ENCODE measurements around the gene MED13L. TPM values are rescaled to one million over a fixed set of nuclear protein-coding genes. Genes with fewer than 3 reads are reported as not detected.

Gene MED13L
- total and polyA plus RNA-seq, 9 donors: 47.8 to 198 (median 156) TPM

DNA sequence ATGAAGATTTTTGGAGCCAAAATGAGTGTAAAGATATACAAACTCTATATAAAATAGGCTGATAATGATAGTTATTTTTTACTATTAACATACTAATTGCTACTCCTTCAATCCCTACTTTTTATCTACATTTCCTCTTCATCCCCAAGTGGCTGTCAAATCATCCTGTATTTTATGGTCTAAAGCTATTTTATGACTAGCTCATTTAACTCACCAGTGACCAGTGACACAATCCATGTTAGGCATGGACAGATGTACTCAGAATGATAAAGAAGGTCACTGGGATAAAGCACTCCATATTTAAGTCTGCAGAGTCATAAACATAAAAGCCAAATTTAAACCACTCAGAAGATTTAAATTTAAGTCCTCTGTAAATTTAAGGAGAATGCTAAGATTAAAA, 183.0 kb downstream of the MED13L start:
- no peak overlapping the region for H3K27ac ChIP-seq
- H3K4me3 ChIP-seq: no peak overlapping the region
- TF ChIP-seq POLR2A (IDR thresholded peaks at IDR 0.05) (no peak), EP300 (IDR thresholded peaks at IDR 0.05) (no peak)
- TF ChIP-seq, protein P1, sequence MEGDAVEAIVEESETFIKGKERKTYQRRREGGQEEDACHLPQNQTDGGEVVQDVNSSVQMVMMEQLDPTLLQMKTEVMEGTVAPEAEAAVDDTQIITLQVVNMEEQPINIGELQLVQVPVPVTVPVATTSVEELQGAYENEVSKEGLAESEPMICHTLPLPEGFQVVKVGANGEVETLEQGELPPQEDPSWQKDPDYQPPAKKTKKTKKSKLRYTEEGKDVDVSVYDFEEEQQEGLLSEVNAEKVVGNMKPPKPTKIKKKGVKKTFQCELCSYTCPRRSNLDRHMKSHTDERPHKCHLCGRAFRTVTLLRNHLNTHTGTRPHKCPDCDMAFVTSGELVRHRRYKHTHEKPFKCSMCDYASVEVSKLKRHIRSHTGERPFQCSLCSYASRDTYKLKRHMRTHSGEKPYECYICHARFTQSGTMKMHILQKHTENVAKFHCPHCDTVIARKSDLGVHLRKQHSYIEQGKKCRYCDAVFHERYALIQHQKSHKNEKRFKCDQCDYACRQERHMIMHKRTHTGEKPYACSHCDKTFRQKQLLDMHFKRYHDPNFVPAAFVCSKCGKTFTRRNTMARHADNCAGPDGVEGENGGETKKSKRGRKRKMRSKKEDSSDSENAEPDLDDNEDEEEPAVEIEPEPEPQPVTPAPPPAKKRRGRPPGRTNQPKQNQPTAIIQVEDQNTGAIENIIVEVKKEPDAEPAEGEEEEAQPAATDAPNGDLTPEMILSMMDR (IDR thresholded peaks at IDR 0.05): no peak
- no peaks in the 10 kb centered on the region for H3K4me1 ChIP-seq (ENCODE audit: insufficient read depth)
- no peaks in the 10 kb centered on the region for H3K36me3 ChIP-seq
- no peaks in the 10 kb centered on the region for H3K27me3 ChIP-seq
- H3K9me3 ChIP-seq: no peaks in the 10 kb centered on the region
- intact Hi-C loops (cut with DNase I): no loop called here
- DNase-seq: no peak

DNA sequence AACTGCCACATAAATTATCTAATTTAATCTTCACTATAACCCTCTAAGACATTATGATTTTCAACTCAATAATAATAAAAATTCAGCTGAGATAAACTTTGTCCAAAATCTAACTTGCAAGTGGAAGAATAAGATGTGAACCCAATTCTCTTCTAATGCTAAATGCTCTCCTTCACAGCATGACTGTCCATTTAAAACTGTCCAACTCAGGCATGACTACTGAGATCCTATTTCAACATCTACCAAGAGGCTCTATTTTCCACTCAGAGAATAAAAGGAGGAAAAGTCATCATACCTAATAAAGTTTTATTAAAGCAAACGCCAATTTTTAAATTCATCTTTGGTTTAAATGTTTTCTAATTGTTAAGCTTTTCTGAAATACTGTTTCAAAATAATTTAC, 183.6 kb downstream of the MED13L start:
- no peaks in the 10 kb centered on the region for H3K36me3 ChIP-seq
- H3K4me3 ChIP-seq: no peak overlapping the region
- no peak overlapping the region for H3K27ac ChIP-seq
- H3K4me1 ChIP-seq (ENCODE audit: insufficient read depth): no peaks in the 10 kb centered on the region
- no peaks in the 10 kb centered on the region for H3K9me3 ChIP-seq
- no peaks in the 10 kb centered on the region for H3K27me3 ChIP-seq
- intact Hi-C loops (cut with DNase I): no loop called here
- TF ChIP-seq POLR2A (IDR thresholded peaks at IDR 0.05): no peak
- no peak for TF ChIP-seq EP300 (IDR thresholded peaks at IDR 0.05)
- TF ChIP-seq, protein P1 (IDR thresholded peaks at IDR 0.05): no peak
- DNase-seq: no peak
- WGBS, 3 donors: 77 to 96% (median 93%) methylated on average over 1 of the region's 1 CpG

DNA sequence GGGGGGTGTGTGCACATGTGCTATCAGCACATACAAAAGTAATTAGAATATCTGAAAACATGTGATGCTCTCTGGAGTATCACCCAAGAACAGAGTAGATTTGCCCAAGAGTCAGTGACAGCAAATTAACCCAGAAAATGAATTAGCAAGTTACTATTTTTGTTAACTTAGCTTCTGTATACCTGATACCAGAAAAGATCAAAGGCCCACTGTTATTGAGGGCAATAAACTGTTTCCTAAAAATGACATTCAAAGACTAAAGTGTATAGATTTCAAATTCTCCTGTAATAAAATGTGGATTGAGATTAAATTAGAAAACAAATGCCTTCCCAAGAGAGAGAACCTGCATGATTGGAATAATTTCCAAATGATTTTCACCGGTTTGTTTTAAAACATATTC, 184.7 kb downstream of the MED13L start:
- TF ChIP-seq EP300 (IDR thresholded peaks at IDR 0.05): no peak
- no peak for TF ChIP-seq POLR2A (IDR thresholded peaks at IDR 0.05)
- TF ChIP-seq, protein P1 (IDR thresholded peaks at IDR 0.05): no peak
- 34 to 64% (median 34%) methylated on average over 1 of the region's 1 CpG for WGBS, 3 donors

DNA sequence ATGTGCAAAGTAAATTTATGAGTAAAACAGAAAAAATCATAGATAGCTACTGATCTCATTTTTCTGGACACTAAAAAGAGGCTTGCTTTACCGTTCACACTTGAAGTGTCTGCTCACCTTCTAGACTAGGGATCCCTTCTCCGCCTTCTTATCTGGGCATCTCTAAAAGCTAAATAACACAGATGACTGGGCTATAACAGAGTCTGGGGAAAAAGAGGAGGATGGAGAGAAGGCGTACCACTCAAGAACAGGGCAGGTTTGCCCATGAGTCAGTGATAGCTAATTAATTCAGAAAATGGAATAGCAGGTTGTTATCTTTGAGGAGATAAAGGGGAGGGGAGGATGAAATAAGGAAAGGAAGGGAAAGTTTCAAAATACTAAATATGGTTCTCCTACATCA, 185.3 kb downstream of the MED13L start:
- no peaks in the 10 kb centered on the region for H3K9me3 ChIP-seq
- H3K4me1 ChIP-seq (ENCODE audit: insufficient read depth): peaks cover 2% of the 10 kb centered on the region
- no peak overlapping the region for H3K4me3 ChIP-seq
- TF ChIP-seq, protein P1 (IDR thresholded peaks at IDR 0.05): no peak
- TF ChIP-seq EP300 (IDR thresholded peaks at IDR 0.05): no peak
- TF ChIP-seq POLR2A (IDR thresholded peaks at IDR 0.05): no peak
- DNase-seq: no peak
- H3K27me3 ChIP-seq: no peaks in the 10 kb centered on the region
- H3K27ac ChIP-seq: no peak overlapping the region
- 86 to 91% (median 89%) methylated on average over 3 of the region's 3 CpGs for WGBS, 3 donors
- intact Hi-C loops (cut with DNase I): no loop called here
- no peaks in the 10 kb centered on the region for H3K36me3 ChIP-seq

More for the DNA sequence above, 184.7 kb downstream of the MED13L start:
- DNase-seq: no peak
- H3K4me3 ChIP-seq: no peak overlapping the region
- H3K27me3 ChIP-seq: no peaks in the 10 kb centered on the region
- H3K4me1 ChIP-seq (ENCODE audit: insufficient read depth): peaks cover 2% of the 10 kb centered on the region
- H3K27ac ChIP-seq: no peak overlapping the region
- intact Hi-C loops (cut with DNase I): no loop called here
- no peaks in the 10 kb centered on the region for H3K9me3 ChIP-seq
- no peaks in the 10 kb centered on the region for H3K36me3 ChIP-seq

DNA sequence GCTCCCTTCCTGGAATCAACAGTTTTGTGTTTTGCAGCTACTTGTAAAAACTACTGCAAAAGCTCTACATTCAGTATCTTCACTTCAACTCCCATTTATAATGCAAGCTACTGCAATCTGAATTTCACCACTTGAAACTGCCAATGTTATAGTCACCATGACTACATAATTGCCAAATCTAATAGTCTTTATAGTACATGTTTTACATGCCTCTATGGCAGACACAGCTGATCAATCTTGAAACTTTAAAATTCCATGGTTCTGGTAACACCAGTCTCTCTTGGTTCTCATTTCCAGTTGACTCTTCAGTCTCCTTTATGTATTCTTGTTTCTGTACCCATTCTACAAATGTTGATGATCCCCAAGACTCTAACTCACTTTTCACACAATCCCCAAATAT, 185.9 kb downstream of the MED13L start:
- no peak for DNase-seq
- no peaks in the 10 kb centered on the region for H3K9me3 ChIP-seq
- H3K27ac ChIP-seq: no peak overlapping the region
- no peaks in the 10 kb centered on the region for H3K27me3 ChIP-seq
- TF ChIP-seq POLR2A (IDR thresholded peaks at IDR 0.05): no peak
- TF ChIP-seq, protein P1 (IDR thresholded peaks at IDR 0.05): no peak
- no peak for TF ChIP-seq EP300 (IDR thresholded peaks at IDR 0.05)
- H3K4me1 ChIP-seq (ENCODE audit: insufficient read depth): peaks cover 2% of the 10 kb centered on the region
- no peak overlapping the region for H3K4me3 ChIP-seq
- intact Hi-C loops (cut with DNase I): no loop called here
- no peaks in the 10 kb centered on the region for H3K36me3 ChIP-seq
